ENCODE data around the gene STAC2. TPM values are rescaled to one million over a fixed set of nuclear protein-coding genes. Genes with fewer than 3 reads are reported as not detected.

The STAC2 gene
- total RNA-seq, 1 donor from 2014 or later, result not detected

DNA sequence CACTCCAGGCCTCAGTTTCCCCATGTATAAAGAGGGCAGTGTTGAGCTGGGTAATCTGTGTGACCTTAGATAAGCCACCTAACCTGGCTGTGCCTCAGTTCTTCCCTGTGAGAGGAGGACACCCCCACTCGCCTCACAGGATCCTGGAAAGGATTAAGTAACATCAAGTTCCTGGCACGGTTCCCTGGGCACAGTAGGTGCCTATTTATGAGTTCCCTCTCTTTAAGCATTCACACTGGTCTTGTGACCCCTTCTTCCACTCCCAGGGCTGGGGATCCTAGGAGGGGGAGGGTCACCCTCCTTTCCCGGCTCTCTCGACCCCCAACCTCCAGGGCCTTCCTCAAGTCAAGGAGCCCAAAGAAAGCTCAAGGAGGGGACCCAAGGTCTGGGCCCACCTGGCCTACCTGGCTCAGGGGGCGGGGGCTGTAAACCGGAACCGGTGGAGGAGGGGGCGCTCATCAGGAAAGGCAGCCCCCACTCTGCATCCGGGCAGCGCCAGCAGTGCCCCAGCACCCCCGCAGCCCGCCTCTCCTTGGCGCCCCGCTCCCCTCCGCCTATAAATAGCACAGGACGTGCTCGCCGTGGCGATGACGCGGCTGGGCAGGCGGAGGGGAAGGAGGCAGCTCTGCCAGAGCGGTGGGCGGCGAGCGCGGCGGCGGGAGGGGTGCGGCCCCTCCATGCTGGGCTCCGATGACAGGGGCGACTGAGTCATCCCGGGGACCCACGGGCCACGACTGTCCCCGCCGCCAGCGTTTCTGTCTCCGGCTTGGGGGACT is 16.2 kb downstream of the STAC2 start:
- DNase-seq (ENCODE audit: low read depth, low spot score), result no peak

DNA sequence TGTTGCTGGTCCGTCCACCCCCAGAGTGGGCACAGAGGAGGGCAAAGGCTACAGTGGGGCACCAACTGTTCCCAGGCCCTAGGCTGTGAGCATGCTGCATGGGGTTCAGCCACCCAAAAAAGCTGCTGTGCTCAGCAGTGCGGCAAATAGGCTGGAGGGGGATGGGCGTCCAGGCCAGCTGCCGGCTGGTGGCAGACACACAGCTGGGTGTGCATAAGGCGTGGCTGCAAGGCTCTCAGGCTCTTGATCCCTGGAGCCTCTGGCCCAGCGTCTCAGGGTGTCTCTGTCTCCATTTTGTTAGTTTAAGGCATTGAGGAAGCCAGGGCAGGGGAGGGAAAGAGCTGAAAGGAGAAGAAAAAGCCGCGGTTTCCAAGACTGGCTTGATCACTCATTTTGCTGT is 16.9 kb downstream of the STAC2 start:
- no peak for DNase-seq (ENCODE audit: low read depth, low spot score)

DNA sequence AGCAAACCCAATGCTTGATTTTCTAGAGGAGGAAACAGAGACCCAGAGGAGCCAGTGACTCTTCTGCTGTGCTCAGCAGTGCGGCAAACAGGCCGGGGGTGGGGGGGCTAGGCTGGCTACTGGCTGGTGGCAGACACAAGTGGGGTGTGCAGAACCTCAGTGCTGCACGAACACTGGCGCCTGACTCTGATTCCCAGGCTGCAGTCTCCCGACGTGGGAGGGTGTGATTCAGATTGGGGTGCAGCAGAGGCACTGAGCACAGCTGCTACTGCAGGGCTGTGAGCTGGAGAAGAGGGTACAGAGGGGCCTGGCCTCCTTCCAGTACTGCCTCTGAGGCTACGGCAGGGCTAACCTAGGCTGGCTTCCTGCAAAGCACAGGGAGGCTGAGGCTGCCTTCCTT is 17.6 kb downstream of the STAC2 start:
- no peak for DNase-seq (ENCODE audit: low read depth, low spot score)

DNA sequence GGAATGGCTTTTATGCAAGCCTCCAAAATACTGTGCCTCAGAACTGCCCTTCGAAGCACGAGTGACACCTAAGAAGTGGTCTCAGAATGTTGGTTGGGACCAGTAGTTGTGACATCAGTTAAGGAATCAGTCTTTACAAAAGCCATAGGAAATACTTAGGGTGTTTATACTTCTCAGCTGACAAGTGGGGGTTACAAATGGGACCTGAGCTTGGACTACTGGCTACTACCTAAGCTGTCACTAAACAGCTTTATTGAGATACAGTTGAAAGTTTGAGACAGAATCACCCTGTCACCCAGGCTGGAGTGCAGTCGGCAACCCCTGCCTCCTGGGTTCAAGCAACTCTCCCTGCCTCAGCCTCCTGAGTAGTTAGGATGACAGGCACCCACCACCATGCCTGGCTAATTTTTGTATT is 20.6 kb downstream of the STAC2 start:
- no peak for DNase-seq (ENCODE audit: low read depth, low spot score)

DNA sequence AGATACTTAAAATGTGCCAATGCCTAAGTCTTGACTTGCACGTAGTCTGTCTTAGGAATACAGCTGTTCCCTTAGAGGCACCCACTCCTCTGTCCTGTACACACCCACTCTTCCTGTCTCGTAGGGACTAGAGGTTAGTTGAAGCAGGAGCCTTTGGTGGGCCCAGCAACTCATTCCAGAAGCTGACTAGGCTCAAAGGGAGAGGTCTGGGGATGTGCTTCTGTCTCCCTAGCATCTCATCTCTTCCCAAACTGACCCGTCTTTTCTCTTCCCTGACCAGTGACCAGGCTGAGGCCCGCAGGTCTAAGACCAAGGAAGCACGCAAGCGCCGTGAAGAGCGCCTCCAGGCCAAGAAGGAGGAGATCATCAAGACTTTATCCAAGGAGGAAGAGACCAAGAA is 21.5 kb downstream of the STAC2 start:
- DNase-seq (ENCODE audit: low read depth, low spot score), result no peak

DNA sequence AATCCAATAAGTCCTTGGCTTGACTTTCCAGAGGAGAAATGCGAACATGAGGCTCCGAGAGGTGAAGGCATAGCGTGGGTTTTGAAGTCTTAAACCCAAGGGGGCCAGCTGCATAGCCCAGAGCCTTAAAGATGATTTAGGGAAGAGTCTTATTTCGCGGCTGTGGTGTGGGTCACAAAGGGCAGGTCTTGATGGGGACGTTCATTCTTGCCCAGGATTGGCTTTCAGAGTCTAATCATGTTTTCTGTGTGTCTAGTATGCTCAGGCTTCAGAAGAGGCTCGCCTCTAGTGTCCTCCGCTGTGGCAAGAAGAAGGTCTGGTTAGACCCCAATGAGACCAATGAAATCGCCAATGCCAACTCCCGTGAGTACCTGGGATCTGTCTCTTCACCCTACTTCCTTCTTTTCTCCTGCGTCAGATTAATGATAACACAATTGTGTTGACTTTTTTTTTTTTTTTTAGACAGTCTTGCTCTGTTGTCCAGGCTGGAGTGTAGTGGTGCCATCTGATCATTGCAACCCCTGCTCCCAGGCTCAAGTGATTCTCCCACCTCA is 24.7 kb downstream of the STAC2 start:
- no peak for DNase-seq (ENCODE audit: low read depth, low spot score)

DNA sequence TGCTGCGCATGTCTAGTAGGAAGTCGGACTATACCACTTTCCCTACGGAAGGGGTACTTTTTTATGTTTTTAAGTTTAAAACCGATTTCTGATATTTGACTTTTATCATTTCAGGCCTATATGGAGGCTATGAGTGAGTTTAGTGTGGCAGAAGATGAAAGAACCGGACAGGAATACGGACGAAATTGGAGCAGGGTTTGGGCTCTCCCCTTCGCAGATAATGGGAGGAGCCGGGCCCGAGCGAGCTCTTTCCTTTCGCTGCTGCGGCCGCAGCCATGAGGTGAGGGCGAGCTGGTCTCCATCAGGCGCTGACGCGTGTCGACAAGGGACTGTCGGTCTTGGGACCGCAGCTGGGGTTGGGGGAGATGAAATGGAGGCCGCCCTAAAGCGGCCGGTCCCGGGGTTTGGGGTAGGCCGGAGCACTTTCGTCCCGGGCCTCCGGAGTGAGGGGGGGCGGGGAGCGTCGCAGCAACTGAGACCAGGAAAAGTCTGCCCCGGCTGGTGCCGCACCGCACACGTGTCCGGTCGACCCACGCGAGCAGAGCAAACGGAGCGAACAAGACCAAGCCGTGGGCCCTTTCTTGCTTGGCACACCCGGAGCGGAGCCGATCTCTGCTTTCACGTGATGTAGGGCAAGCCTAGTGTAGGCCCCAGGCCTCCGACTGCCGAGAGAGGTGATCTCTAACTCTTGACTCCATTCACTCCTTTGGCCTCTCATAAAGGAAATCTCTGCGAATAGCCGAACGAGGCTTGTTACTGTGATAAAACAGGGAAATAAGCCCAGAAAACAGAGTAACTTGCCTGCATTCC is 25.5 kb downstream of the STAC2 start, which contains the start of gene RPL19:
RPL19 (plus strand) TSS at position 214 of the 810 bp plus-strand sequence; CDS start at position 276, 62 bp downstream.
- no peak for DNase-seq (ENCODE audit: low read depth, low spot score)

DNA sequence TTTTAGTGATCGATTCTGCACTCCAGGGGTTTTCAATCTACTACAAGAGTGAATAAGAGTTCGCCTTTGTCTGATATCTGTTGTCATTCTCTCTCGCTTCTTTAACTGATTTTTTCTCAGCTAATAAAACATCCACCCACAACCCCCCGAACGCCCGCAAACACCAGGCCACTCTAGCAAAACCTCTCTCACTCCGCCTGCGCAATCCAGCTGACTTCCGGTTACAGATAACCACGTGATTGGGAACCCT is 26.0 kb downstream of the STAC2 start:
- DNase-seq (ENCODE audit: low read depth, low spot score), result peak; percentile 84

DNA sequence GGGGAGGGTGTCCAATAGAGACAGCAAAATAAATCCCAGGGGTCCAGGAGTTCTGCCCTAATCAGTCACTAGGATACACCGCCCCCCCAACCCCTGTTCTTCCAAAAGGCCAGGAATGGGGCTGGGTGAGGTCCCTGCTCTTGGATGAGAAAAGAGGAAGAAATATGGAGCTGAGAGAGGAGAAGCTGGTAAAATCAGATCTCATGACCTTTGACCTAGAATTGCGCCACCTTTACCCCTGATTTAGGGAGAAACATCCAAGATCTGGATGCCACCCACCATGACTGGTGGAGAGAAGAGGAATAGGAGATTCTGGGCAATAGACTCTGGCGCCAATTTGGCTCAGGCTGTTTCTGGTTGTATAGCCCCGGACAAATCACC is 27.6 kb downstream of the STAC2 start:
- DNase-seq (ENCODE audit: low read depth, low spot score), result no peak

DNA sequence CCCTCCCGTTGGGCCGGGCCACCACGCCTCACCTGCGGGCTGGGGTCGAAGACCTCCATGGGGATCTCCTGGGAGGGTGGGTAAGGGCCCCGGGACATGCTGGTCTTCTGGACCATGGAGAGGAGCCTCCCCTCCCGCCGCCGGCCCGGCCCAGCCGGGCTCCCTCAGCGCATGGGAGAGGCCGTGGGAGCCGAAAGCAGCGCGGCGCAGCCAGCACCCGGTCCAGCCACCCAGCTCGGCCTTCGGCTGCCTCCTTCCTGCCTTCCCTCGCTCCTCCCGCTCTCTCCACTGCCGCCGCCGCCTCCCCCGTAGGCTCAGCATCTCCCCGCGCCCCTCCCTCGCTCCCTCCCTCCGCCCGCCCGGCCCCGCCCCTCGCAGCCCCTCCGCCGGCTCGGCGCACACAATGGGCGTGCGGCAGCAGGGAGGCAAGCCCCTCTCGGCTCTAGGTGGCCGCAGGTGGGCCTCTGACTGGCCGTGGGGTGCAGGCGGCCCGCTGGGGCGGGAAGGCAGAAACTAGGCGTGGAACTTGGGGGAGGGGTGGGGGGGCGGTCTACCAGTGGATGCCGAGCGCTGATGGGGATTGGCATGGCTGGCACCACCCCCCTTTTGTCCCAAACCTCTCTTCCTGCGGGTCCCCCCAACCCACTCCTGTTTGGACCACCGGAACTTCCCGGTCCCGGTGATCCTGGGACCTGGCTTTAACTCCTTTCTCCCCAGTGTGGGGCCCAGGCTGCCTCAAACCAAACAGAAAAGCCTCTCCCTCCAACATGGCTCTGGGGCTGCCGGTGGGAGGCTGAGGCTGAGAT is 28.2 kb downstream of the STAC2 start, which contains the start of gene CACNB1:
CACNB1 (minus strand) TSS at position 290 of the 806 bp plus-strand sequence; CDS start at position 116, 174 bp downstream.
- peak; percentile 10 for DNase-seq (ENCODE audit: low read depth, low spot score)

DNA sequence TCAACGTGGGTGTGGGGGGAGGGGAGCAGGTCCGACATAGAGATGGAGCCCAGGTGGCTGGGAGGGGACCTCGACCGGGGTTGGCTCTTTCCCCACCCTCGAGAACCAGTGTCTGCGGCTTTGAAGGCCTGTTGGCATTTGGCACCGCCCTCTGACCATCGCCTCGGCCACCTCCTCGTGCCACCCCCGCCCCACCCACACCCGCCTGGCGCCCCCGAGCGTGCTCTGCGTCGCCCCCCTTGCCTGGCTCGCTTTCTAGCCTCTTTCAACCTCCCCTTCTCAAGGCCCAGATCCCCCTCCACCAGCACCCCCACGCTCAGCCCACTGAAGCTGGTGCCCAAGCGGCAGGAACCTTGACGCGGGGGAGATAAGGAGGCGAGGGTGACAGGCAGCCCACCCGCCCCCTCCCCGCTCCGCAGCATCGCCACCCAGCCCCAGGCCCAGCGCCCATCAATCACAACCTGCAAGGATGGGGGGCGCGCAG is 28.9 kb downstream of the STAC2 start:
- DNase-seq (ENCODE audit: low read depth, low spot score), result no peak

DNA sequence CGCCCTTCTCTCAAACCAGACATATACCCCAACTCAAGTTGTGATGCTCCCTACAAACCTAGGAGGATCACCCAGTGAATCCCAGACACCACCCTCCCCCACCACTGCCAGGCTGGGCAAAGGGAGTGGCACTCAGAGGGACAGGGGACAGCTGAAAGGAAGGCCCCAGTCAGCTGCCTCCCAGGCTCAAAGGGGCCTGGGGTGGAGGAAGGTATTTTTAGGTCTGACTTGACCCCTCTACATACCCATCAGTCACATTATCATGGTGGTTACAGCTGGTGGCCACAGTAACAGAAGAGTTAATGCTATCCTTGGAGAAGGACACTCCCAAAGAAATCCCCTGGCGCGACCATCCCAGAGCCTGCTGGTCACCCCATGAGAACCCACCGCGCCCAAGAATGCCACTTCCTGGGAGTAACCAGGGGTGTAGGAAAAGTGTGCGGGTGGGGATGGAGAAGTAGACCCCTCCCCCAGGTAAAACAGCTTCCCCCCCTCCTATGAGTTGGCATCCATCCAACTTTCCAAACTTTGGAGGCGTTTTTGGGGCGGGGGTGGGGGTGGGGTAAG is 29.4 kb downstream of the STAC2 start:
- no peak for DNase-seq (ENCODE audit: low read depth, low spot score)

DNA sequence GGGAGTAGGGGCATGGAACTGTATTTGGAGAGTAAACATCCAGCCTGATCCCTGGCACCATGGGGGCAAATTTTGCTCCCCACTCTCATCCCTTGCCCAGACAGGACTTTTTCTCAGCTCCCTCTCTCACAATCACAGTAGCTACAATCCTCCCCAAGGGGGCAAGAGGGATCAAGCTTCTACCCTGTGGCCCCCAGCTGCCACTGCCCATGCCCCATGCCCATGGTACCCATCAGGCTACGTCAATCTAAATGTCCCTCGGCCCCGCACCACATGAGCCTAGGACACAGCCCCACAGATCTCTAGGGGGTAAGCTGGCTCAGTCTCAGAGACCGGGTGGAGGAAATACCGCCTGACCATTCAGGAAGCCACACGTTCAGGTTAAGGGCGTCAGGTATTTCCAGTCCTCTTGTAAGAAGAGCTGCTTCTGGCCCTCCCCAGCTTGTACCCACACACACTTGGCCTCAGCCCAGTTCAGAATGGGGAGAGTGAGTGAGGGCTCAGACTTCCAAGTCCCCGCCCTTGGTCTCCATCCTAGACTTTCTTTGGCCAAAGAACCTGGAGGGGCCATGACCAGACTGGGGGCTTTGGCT is 30.1 kb downstream of the STAC2 start:
- no peak for DNase-seq (ENCODE audit: low read depth, low spot score)

DNA sequence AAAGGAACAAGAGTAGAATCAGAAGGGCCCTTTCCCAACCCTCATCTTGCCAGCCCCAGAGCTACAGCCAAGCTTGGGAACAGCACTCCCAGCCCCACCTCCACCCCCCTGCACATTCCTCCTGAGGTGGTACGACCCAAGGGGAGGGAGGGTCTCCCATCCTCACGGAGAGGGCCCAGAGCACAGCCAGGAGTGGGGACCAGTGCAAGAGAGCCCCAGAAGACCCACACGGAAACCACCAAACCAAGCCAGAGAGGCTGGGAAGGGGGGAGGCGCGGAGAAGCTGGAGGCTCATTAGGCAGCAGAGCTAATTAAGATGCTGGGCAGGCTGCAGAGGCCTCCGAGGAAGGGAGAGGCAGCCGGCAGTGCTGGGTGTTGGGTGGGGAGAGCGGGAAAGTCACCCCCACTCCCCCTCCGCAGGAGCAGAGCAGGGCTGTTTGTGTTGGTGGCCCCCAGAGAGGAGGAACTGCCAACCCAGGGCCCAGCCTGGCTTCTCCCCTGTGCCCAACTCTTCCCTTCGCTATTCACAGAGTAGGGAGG is 30.7 kb downstream of the STAC2 start:
- no peak for DNase-seq (ENCODE audit: low read depth, low spot score)

DNA sequence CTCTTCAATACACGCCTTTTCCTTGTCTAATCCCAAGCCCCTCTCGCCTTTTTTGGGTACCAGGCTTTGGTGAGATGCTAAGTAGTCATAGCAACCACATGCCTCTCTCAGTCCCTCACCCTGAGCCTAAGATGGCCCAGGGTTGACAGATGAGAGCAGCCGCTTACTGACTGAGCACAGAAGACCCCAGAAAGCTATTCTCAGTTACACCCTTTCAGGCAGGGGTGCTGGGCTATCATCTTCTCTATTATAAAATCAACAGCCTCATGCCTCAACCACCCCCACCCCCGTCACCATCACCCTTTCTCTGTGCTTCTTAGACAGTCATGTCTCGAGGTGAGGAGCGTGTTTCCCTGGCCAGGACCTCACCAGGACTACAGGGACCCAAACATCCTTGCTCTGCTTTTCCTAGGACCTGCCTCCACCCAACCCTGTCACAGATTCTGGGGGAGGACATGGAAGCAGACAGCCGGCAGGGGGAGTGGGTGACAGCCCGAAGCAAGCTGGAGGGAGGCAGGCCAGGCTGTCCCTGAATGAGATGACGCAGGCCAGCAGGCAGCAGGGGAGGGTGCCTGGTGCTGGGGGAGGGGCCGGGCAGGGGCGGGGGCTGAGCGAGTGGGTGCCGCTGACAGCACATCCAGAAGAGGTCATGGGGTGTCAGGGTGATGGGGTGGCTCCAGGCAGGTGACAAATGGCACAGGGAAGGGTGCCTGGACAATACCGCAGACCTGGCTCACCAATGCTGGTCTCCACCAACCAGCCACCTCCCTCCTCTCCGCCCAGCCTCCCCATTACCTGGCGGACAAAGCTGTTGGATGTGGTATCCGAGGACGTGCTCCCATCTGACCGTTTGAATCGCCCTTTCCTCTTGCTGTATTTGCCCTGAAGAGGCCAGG is 31.4 kb downstream of the STAC2 start:
- no peak for DNase-seq (ENCODE audit: low read depth, low spot score)

DNA sequence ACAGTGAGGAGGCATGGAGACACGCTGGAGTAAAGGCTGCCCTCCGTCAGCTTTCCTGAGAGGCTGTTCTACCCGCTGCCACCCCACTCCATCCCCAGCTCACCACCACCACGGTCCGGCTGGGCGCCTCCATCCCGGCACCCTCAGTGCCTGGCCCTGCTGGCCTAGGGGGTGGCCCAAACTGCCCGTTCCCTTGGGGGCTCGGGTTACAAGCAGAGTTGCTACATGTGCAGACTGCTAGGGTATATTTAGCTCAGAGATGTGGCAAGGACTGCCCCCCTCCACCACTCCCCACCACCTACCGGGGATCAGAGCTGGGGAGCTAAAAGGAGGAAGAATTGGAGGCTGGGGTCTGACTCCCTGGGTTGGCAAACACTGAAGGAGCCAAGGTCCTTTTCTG is 32.4 kb downstream of the STAC2 start:
- no peak for DNase-seq (ENCODE audit: low read depth, low spot score)

DNA sequence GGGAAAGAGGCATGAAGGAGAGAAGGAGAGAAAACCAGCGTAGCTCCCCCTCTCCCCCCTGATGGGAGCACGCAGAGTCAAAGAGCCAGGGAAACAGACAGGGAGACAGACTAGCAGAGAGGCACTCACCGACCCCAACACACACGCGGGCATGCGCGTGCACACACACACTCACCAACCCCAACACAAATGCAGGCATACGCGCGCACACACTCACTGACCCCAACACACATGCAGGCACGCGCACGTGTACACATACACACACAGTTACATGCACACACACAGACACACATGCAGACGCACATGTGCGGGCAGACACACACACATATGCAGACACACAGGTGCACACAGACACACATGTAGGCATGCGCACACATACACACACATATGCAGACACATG is 32.8 kb downstream of the STAC2 start:
- DNase-seq (ENCODE audit: low read depth, low spot score), result no peak

DNA sequence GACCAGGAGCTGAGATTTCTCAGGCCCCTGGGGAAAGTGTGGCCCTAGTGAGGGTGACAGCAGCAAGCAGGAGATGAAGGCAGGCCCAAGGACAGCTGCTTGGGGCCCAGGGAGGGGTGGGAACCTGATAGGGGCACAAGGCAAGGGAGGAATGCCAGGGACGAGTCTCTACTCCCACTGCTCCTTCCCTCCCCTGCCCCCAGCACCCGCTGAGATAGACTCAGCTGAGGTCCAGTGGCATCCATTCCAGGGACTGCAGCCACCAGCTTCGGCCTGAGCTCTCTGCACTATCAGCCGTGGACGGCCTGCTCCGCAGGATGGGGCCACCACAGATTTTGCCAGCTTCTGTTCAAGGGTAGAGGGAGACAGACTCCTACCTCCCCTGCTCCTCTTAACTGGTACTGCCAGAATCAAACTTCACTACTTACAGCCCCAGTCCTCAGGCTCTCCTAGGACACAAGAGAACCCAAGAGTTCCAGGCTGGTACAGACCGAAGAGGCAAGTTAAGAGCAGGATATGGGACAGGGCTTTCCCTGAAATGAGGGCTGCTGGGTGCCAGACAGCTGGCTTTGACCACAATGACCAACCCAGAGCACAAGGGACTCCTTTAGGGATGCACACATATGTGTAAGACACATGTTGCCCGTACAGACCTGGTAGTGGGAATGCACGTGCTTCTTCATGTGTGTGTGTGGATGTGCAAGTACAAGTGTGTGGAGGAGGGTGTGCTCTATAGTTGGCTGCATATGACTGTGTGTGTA is 33.8 kb downstream of the STAC2 start:
- no peak for DNase-seq (ENCODE audit: low read depth, low spot score)
